Left ventricle myocardium inferior (tissue), 1 donor: ENCODE data around the gene TSPAN7. TPM values are rescaled to one million over a fixed set of nuclear protein-coding genes. Genes with fewer than 3 reads are reported as not detected.

ENCODE experiments used
- DNase-seq: peaks from one replicate; pipeline ENCODE4 v3.0.0-alpha.2; 2020
- H3K27ac ChIP-seq: fragments of 200-600 bp; replicated peaks from 2 replicates; pipeline ENCODE4 v1.8.0; 2021
- H3K27me3 ChIP-seq: fragments of 200-600 bp; 2 replicates; pipeline ENCODE4 v1.8.0; 2021; ENCODE audit warnings: low read depth
- H3K36me3 ChIP-seq: fragments of 200-600 bp; 2 replicates; pipeline ENCODE4 v1.8.0; 2021
- H3K4me1 ChIP-seq: fragments of 200-600 bp; 2 replicates; pipeline ENCODE4 v1.8.0; 2021
- H3K4me3 ChIP-seq: fragments of 200-600 bp; 2 replicates; pipeline ENCODE4 v1.8.0; 2021; ENCODE audit warnings: mild to moderate bottlenecking, moderate library complexity
- H3K9me3 ChIP-seq: fragments of 200-600 bp; replicated peaks from 2 replicates; pipeline ENCODE4 v1.8.0; 2021
- intact Hi-C: fragments of 100-400 bp; cut with micrococcal nuclease; formaldehyde crosslinking; loops from one replicate; pipeline ENCODE4 v1.11.0; 2022
- total RNA-seq: library from RNA; stranded (reverse); fragmentation: NEBNext Ultra II Directional; extraction: Animal tissue kit (Norgen Biotek cat#: 25700); gene quantifications from one replicate; pipeline ENCODE4 v1.2.1, GENCODE V29; 2021
- TF ChIP-seq, protein P1 (sequence below): fragments of 200-600 bp; IDR thresholded peaks from 2 replicates; pipeline ENCODE4 v1.8.0; 2021; ENCODE audit warnings: antibody characterized with exemption, mild to moderate bottlenecking, borderline replicate concordance
- donor health status: DM: no; HTN: yes; CAD: no; lungs with severe emphysema.

Gene TSPAN7
- total RNA-seq, 1 donor from 2014 or later = 14.8 TPM

DNA sequence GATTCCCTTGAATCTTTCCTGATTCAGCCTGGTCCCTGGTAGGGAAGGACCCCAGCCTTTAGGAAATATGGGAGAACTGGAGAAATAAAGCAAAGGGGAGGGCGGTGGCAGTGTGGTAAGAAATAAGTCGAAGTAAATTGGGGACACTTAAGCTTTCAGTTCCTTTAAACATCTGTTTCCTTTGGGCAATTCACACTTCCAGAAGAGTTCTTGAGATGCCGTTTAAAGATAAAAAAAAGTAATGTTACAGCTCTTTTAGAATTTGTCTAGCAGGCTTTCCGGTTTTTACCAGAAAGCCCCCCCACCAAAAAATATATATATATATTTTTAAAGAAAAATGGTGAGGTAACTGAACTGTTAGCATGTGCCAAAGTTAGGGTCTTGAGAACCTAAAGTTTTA is 46.6 kb downstream of the TSPAN7 start:
- no peak for DNase-seq
- Histone ChIP-seq H3K27ac (no peak overlapping the region), H3K4me1 (no peaks in the 10 kb centered on the region), H3K9me3 (no peaks in the 10 kb centered on the region), H3K4me3 (no peak overlapping the region), H3K36me3 (no peaks in the 10 kb centered on the region), H3K27me3 (no peaks in the 10 kb centered on the region)
- intact Hi-C loops = no loop called here
- TF ChIP-seq, protein P1, sequence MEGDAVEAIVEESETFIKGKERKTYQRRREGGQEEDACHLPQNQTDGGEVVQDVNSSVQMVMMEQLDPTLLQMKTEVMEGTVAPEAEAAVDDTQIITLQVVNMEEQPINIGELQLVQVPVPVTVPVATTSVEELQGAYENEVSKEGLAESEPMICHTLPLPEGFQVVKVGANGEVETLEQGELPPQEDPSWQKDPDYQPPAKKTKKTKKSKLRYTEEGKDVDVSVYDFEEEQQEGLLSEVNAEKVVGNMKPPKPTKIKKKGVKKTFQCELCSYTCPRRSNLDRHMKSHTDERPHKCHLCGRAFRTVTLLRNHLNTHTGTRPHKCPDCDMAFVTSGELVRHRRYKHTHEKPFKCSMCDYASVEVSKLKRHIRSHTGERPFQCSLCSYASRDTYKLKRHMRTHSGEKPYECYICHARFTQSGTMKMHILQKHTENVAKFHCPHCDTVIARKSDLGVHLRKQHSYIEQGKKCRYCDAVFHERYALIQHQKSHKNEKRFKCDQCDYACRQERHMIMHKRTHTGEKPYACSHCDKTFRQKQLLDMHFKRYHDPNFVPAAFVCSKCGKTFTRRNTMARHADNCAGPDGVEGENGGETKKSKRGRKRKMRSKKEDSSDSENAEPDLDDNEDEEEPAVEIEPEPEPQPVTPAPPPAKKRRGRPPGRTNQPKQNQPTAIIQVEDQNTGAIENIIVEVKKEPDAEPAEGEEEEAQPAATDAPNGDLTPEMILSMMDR = no peak

DNA sequence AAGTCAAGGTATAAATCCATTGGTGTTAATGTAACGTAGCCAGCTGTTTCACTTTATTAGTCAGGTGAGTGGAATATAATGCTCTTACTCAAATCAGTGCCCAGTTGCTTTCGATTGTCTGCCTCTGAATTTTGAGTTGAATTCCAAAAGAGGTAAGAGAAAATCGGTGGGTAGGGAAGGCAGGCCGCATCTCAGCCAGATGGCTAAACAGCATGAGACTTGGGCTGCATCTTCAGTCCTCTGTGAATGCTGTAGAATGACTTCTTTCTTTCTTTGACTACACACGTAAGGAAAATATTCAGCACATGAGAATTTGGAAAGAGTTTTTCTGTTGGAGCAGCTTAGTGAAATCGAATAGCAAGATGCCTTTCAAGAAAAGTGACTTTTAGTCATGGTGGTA is 49.5 kb downstream of the TSPAN7 start:
- Histone ChIP-seq H3K27me3 (no peaks in the 10 kb centered on the region), H3K4me1 (no peaks in the 10 kb centered on the region), H3K9me3 (no peaks in the 10 kb centered on the region), H3K36me3 (no peaks in the 10 kb centered on the region), H3K4me3 (no peak overlapping the region), H3K27ac (no peak overlapping the region)
- intact Hi-C loops = no loop called here
- TF ChIP-seq, protein P1 = no peak
- no peak for DNase-seq

DNA sequence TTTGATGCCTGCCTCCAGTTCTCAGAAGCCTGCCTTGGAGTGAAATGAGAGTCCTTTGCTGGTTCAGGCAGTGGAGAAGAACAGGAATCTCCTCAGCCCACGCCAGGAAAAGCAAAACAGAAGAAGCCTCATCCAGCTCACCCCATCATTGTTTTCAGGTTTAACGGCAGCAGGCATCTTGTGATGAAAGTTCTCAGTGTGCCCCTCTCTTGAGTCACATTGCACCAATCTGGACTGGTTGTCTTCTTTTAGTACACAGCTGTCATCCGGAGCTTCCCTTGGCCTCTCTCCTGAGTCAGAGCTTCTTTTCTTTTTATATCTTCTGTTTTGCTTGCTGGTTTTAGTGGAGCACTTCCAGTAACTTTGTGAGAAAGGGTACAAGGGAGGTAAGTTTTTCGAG is 50.9 kb downstream of the TSPAN7 start:
- no peaks in the 10 kb centered on the region for H3K27me3 ChIP-seq
- no peaks in the 10 kb centered on the region for H3K36me3 ChIP-seq
- no peak overlapping the region for H3K4me3 ChIP-seq
- intact Hi-C loops = no loop called here
- TF ChIP-seq, protein P1 = no peak
- no peak for DNase-seq
- H3K4me1 ChIP-seq = peaks cover 6% of the 10 kb centered on the region
- H3K27ac ChIP-seq = no peak overlapping the region
- no peaks in the 10 kb centered on the region for H3K9me3 ChIP-seq

DNA sequence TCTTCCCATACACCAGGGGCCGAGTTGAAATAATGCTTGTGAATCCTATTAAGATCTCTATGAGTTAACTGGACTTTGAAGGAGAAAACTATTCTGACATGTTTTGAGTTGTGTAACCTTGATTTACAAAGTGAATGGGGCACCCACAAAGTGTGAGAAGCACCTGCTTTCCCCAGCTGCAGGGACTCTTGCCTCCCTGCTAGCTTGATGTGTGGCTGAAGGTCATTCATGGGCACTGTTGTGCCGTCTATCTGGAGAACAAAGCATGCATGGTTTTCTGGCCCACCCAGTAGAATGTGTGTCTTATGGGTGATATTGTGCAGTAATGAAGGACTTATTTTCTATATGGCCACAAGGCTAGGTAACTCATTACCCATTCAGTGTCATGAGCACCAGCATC is 53.1 kb downstream of the TSPAN7 start:
- H3K27me3 ChIP-seq = no peaks in the 10 kb centered on the region
- DNase-seq = no peak

GRCh38 chrX:38616904-38617303 is 55.6 kb downstream of the TSPAN7 start:
- Histone ChIP-seq H3K4me1 (peaks cover 6% of the 10 kb centered on the region), H3K27me3 (no peaks in the 10 kb centered on the region), H3K27ac (no peak overlapping the region), H3K9me3 (no peaks in the 10 kb centered on the region), H3K4me3 (no peak overlapping the region), H3K36me3 (no peaks in the 10 kb centered on the region)
- TF ChIP-seq, protein P1 = no peak
- no peak for DNase-seq
- intact Hi-C loops = no loop called here

More for the DNA sequence above, 53.1 kb downstream of the TSPAN7 start:
- H3K27ac ChIP-seq = no peak overlapping the region
- TF ChIP-seq, protein P1 = no peak
- peaks cover 6% of the 10 kb centered on the region for H3K4me1 ChIP-seq
- intact Hi-C loops = no loop called here
- H3K4me3 ChIP-seq = no peak overlapping the region
- H3K36me3 ChIP-seq = no peaks in the 10 kb centered on the region
- H3K9me3 ChIP-seq = no peaks in the 10 kb centered on the region

GRCh38 chrX:38618180-38618579 is 56.8 kb downstream of the TSPAN7 start:
- H3K4me3 ChIP-seq = no peak overlapping the region
- H3K27ac ChIP-seq = no peak overlapping the region
- TF ChIP-seq, protein P1 = no peak
- no peak for DNase-seq
- H3K27me3 ChIP-seq = no peaks in the 10 kb centered on the region
- intact Hi-C loops = no loop called here
- peaks cover 6% of the 10 kb centered on the region for H3K4me1 ChIP-seq
- no peaks in the 10 kb centered on the region for H3K36me3 ChIP-seq
- H3K9me3 ChIP-seq = no peaks in the 10 kb centered on the region
